Calu3 (cell line): ENCODE results near the gene RACK1. TPM values are rescaled to one million over a fixed set of nuclear protein-coding genes. Genes with fewer than 3 reads are reported as not detected.

Experiments
- BruUV-seq: library from RNA; stranded (reverse); fragments of 400-500 nt; replicated peaks from 2 replicates; lab custom pipeline; 2021; lab: Mats Ljungman, UMichigan
- CTCF ChIA-PET: fragments of 300-600 bp; sonication (Branson Sonifier 250); formaldehyde crosslinking; loops from one replicate; lab custom pipeline; 2022; ENCODE audit warnings: antibody characterized with exemption; lab: Charles Lee
- DNase-seq: peaks from one replicate; pipeline ENCODE4 v3.0.0; 2022
- H3K27ac Mint-ChIP-seq: one replicate; pipeline ENCODE4 v1.8.0; 2022; ENCODE audit warnings: mixed read lengths; ENCODE audit not compliant: unreplicated experiment
- H3K27me3 Mint-ChIP-seq: one replicate; pipeline ENCODE4 v1.8.0; 2022; ENCODE audit warnings: mixed read lengths; ENCODE audit not compliant: unreplicated experiment
- H3K36me3 Mint-ChIP-seq: one replicate; pipeline ENCODE4 v1.8.0; 2022; ENCODE audit warnings: mild to moderate bottlenecking, moderate library complexity, mixed read lengths; ENCODE audit not compliant: insufficient read depth, unreplicated experiment
- H3K4me1 Mint-ChIP-seq: one replicate; pipeline ENCODE4 v1.8.0; 2022; ENCODE audit warnings: mild to moderate bottlenecking, low read depth, mixed read lengths; ENCODE audit not compliant: unreplicated experiment
- H3K4me3 Mint-ChIP-seq: one replicate; pipeline ENCODE4 v1.8.0; 2022; ENCODE audit warnings: mild to moderate bottlenecking, low read depth, moderate library complexity, mixed read lengths; ENCODE audit not compliant: unreplicated experiment
- H3K9me3 Mint-ChIP-seq: one replicate; pipeline ENCODE4 v1.8.0; 2022; ENCODE audit warnings: low read depth, mixed read lengths; ENCODE audit not compliant: unreplicated experiment
- intact Hi-C: fragments of 100-400 bp; cut with micrococcal nuclease; formaldehyde crosslinking; loops from one replicate; pipeline ENCODE4 v1.10.0; 2022; ENCODE audit not compliant: unreplicated experiment
- total RNA-seq: library from RNA; stranded (reverse); gene quantifications from 2 replicates; pipeline ENCODE4 v1.2.3, GENCODE V29; 2022
- TF ChIP-seq, protein P1 (sequence below): fragments of 200-600 bp; IDR thresholded peaks from one replicate; pipeline ENCODE4 v1.8.0; 2022; ENCODE audit warnings: antibody characterized with exemption; ENCODE audit not compliant: unreplicated experiment

RACK1 gene
- total RNA-seq, 1 experiment from 2014 or later, result 1,946 TPM

DNA sequence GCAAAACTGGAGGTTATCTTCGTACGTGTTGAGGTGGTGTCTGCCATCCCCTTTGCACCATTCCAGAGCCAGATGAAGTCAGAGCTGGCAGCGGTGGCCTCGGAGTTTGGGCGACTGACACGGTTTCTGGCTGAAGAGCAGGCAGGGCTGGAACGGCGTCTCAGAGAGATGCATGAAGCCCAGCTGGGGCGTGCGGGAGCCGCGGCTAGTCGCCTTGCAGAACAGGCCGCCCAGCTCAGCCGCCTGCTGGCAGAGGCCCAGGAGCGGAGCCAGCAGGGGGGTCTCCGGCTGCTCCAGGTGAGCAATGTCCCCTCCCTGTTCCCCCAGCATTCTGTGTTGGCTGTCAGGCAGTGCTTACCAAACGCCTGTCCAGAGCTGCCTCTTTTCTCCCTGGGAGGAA is 11.1 kb downstream of the RACK1 start:
- H3K4me3 Mint-ChIP-seq, result no peak overlapping the region
- TF ChIP-seq, protein P1, sequence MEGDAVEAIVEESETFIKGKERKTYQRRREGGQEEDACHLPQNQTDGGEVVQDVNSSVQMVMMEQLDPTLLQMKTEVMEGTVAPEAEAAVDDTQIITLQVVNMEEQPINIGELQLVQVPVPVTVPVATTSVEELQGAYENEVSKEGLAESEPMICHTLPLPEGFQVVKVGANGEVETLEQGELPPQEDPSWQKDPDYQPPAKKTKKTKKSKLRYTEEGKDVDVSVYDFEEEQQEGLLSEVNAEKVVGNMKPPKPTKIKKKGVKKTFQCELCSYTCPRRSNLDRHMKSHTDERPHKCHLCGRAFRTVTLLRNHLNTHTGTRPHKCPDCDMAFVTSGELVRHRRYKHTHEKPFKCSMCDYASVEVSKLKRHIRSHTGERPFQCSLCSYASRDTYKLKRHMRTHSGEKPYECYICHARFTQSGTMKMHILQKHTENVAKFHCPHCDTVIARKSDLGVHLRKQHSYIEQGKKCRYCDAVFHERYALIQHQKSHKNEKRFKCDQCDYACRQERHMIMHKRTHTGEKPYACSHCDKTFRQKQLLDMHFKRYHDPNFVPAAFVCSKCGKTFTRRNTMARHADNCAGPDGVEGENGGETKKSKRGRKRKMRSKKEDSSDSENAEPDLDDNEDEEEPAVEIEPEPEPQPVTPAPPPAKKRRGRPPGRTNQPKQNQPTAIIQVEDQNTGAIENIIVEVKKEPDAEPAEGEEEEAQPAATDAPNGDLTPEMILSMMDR, result no peak
- peak overlapping the region; percentile 20 for H3K27ac Mint-ChIP-seq
- H3K9me3 Mint-ChIP-seq, result no peaks in the 10 kb centered on the region
- no TSS peak for BruUV-seq
- DNase-seq, result no peak
- CTCF ChIA-PET, result no interaction called here
- intact Hi-C loops, result no loop called here
- peaks cover 74% of the 10 kb centered on the region for H3K36me3 Mint-ChIP-seq
- no peaks in the 10 kb centered on the region for H3K27me3 Mint-ChIP-seq
- H3K4me1 Mint-ChIP-seq, result no peaks in the 10 kb centered on the region

DNA sequence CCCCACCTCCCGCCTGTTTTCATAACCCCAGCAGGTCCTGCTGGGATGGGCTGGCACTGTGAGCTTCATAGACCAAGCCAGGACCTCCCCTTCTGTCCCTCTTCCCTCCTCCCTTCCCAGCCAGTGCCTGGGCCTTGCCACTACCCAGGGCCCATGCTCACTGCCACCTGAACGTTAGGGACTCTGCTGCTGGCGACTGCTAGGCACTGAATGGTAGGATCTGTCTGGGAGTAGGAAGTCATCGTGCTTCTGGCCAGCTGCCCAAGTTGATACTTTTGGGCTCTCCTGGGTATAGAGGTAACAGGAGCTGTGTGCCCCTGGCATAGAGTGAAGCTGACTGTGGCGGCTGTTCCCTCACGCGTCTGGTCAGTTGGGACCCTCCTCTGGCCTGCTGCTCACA is 12.3 kb downstream of the RACK1 start:
- H3K27ac Mint-ChIP-seq, result no peak overlapping the region
- no TSS peak for BruUV-seq
- peaks cover 62% of the 10 kb centered on the region for H3K36me3 Mint-ChIP-seq
- H3K27me3 Mint-ChIP-seq, result no peaks in the 10 kb centered on the region
- H3K9me3 Mint-ChIP-seq, result no peaks in the 10 kb centered on the region
- TF ChIP-seq, protein P1, result no peak
- no peaks in the 10 kb centered on the region for H3K4me1 Mint-ChIP-seq
- intact Hi-C loops, result no loop called here
- DNase-seq, result no peak
- CTCF ChIA-PET, result interaction anchor here (0.6 kb wide), 1 partner anchor 8 kb away, joined by 3 read pairs; the partner anchor contains the start of gene TRIM41
- H3K4me3 Mint-ChIP-seq, result no peak overlapping the region

DNA sequence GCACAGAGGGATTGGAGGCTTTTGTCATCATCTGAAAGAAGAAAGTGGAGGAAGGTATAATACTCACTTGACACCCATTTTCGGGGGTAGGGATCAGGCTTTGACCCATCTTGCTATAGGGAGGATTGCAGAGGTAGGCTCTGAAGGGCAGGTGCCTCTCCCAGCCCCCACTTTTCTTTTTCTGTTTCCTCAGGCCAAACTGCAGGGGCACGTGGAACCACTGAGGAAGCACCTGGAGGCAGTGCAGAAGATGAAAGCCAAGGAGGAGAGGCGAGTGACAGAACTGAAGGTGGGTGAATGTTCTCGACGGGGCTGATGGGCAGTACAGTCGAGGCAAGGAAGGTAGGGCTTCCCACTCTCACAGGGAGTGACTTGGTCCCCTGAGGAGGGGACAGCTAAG is 13.2 kb downstream of the RACK1 start:
- no peak for DNase-seq
- Mint-ChIP-seq H3K4me3 (no peak overlapping the region), H3K4me1 (peaks cover 4% of the 10 kb centered on the region), H3K27me3 (no peaks in the 10 kb centered on the region), H3K36me3 (peaks cover 53% of the 10 kb centered on the region), H3K9me3 (no peaks in the 10 kb centered on the region), H3K27ac (no peak overlapping the region)
- TF ChIP-seq, protein P1, result no peak
- intact Hi-C loops, result no loop called here
- no TSS peak for BruUV-seq
- CTCF ChIA-PET, result no interaction called here

DNA sequence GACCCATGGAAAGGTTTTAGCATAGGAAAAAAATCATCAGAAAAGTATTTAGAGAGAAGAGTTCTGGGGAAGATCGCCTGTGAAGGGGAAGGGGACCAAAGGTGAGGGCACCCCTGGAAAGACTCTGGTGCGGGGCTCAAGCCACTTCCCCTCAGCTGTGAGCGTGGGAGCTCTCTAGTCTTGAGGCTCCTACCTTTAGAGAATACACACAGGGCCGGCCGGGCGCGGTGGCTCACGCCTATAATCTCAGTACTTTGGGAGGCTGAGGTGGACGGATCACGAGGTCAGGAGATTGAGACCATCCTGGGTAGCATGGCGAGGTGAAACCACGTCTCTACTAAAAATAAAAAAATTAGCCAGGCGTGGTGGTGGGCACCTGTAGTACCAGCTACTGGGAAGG is 13.7 kb downstream of the RACK1 start:
- Mint-ChIP-seq H3K9me3 (no peaks in the 10 kb centered on the region), H3K4me3 (no peak overlapping the region), H3K27ac (no peak overlapping the region), H3K36me3 (peaks cover 48% of the 10 kb centered on the region), H3K4me1 (peaks cover 6% of the 10 kb centered on the region), H3K27me3 (no peaks in the 10 kb centered on the region)
- BruUV-seq, result no TSS peak
- TF ChIP-seq, protein P1, result no peak
- DNase-seq, result no peak
- CTCF ChIA-PET, result interaction anchor here (0.9 kb wide), 1 partner anchor 57 kb away, joined by 3 read pairs; no protein-coding TSS in a partner anchor
- intact Hi-C loops, result no loop called here
